ENCODE data around the gene MAP3K6.
"Not testable (repeated sequence)": the region's sequence is repeated elsewhere in the genome, so short reads cannot be mapped to it uniquely, and the experiment has no call there.

MAP3K6 gene, protein sequence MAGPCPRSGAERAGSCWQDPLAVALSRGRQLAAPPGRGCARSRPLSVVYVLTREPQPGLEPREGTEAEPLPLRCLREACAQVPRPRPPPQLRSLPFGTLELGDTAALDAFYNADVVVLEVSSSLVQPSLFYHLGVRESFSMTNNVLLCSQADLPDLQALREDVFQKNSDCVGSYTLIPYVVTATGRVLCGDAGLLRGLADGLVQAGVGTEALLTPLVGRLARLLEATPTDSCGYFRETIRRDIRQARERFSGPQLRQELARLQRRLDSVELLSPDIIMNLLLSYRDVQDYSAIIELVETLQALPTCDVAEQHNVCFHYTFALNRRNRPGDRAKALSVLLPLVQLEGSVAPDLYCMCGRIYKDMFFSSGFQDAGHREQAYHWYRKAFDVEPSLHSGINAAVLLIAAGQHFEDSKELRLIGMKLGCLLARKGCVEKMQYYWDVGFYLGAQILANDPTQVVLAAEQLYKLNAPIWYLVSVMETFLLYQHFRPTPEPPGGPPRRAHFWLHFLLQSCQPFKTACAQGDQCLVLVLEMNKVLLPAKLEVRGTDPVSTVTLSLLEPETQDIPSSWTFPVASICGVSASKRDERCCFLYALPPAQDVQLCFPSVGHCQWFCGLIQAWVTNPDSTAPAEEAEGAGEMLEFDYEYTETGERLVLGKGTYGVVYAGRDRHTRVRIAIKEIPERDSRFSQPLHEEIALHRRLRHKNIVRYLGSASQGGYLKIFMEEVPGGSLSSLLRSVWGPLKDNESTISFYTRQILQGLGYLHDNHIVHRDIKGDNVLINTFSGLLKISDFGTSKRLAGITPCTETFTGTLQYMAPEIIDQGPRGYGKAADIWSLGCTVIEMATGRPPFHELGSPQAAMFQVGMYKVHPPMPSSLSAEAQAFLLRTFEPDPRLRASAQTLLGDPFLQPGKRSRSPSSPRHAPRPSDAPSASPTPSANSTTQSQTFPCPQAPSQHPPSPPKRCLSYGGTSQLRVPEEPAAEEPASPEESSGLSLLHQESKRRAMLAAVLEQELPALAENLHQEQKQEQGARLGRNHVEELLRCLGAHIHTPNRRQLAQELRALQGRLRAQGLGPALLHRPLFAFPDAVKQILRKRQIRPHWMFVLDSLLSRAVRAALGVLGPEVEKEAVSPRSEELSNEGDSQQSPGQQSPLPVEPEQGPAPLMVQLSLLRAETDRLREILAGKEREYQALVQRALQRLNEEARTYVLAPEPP (N-terminal part only)

GRCh38 chr1:27366411-27367159 is at the start of gene MAP3K6:
TSS of gene MAP3K6 (minus strand) at chr1:27366961. CDS start at chr1:27366597, 364 bp downstream.
- in situ Hi-C loops (cut with MboI; ENCODE audit: low sequenced_read_pairs): no loop called here

- in situ Hi-C loops (cut with MboI; ENCODE audit: low sequenced_read_pairs): no loop called here
These were observed 47.3 kb upstream of the MAP3K6 start for GRCh38 chr1:27414091-27414490.

- in situ Hi-C loops (cut with MboI; ENCODE audit: low sequenced_read_pairs): no loop called here
These were observed 46.2 kb upstream of the MAP3K6 start for GRCh38 chr1:27413004-27413403.

DNA sequence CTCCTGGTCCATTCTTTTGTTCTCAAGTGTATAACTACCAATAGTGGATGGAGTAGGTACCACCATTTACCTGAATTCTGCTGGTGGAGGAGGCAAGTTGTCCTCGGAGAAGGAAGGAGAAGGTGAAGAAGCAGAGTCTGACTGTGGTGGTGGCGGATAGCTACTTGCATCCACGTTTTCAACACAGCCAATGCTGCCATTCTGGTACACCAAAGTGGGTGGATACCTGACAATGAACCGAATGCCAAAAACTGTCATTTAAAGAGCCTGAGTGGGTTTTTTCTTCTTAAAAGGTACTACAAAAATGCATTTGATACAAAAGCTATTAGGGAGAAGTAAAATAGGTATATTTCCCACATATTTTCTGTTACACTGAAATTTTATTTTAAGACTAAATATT is 45.7 kb upstream of the MAP3K6 start:
- in situ Hi-C loops (cut with MboI; ENCODE audit: low sequenced_read_pairs): no loop called here

- in situ Hi-C loops (cut with MboI; ENCODE audit: low sequenced_read_pairs): no loop called here
These were observed 43.9 kb upstream of the MAP3K6 start for GRCh38 chr1:27410709-27411108.

DNA sequence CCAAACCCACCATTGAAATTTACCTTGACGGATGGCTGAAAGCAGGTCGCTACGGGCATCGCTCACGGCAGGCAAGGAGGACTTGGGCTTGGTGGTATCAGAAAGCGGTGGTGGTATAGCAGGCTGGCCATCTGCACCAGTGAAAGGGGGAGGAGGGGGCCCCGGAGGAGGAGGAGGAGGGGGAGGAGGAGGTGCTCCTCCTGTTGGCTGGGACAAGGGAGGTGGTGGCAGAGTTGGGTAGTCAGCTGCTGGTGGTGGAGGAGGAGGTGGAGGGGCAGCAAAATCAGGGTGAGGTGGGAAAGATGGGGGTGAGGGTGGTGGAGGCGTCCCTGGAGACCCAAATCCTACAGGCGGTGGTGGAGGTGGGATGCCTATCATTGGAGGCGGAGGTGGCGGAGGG is 42.9 kb upstream of the MAP3K6 start:
- in situ Hi-C loops (cut with MboI; ENCODE audit: low sequenced_read_pairs): no loop called here

DNA sequence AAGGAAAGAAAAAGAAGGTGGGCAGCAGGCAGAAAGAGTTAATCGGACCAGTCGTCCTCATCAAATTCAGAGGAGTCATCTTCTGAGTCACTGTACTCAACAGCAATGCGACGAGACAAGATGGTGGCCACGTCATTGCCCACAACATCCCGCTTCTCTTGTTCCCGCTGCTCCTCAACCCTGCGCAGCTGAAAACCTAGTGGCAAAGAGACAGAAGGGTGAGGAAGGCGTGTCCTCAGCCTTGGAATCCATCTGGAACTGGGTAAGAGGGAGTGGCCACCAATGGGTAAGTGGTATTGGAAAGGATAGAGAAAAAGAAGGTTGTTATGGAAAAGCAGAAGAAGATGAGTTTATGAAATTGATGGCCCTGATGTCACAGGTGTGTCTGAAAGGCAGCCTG is 41.4 kb upstream of the MAP3K6 start:
- in situ Hi-C loops (cut with MboI; ENCODE audit: low sequenced_read_pairs): no loop called here

GRCh38 chr1:27406791-27407190 is 40.0 kb upstream of the MAP3K6 start:
- in situ Hi-C loops (cut with MboI; ENCODE audit: low sequenced_read_pairs): not testable (repeated sequence)

- in situ Hi-C loops (cut with MboI; ENCODE audit: low sequenced_read_pairs): no loop called here
These were observed 39.6 kb upstream of the MAP3K6 start for GRCh38 chr1:27406362-27406680.

DNA sequence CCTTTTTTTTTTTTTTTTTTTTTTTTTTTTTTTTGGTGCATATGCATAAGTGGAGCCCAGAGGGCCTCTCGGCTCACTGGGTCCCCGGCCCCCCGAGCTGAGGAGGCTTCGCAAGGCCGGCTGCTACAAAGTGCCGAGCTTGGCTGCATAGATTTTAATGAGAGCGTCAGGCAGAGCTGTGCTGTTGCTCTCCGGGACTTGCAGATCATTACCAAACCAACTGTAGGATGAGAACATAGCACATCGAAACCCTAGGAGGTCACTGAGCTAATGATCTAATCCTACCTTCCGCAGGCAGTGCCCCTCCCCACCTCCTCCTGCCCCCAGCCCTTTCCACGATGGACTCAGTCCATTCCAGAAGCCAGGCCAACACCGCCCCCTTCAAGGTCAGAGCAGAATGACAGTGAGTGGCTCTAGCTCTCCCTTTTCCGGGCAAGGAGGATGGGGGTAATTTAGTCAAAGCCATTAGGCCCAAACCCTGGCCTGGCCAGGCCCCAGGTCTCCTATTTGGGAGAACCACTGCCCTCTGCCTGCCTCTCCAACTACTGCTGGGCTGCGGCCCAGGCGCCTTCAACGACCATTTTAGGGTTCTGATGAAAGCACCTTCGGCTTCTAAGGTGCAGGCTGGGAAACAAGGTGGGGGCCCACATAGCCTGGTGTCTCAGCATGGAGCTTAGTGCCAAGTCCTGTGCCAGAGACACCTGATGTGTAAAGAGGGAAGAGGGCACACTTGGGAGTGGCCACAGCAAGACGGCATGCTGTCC is 39.0 kb upstream of the MAP3K6 start:
- in situ Hi-C loops (cut with MboI; ENCODE audit: low sequenced_read_pairs): not testable (repeated sequence)

- in situ Hi-C loops (cut with MboI; ENCODE audit: low sequenced_read_pairs): no loop called here
These were observed 38.3 kb upstream of the MAP3K6 start for GRCh38 chr1:27405074-27405473.

GRCh38 chr1:27403931-27404330 is 37.2 kb upstream of the MAP3K6 start:
- in situ Hi-C loops (cut with MboI; ENCODE audit: low sequenced_read_pairs): no loop called here

DNA sequence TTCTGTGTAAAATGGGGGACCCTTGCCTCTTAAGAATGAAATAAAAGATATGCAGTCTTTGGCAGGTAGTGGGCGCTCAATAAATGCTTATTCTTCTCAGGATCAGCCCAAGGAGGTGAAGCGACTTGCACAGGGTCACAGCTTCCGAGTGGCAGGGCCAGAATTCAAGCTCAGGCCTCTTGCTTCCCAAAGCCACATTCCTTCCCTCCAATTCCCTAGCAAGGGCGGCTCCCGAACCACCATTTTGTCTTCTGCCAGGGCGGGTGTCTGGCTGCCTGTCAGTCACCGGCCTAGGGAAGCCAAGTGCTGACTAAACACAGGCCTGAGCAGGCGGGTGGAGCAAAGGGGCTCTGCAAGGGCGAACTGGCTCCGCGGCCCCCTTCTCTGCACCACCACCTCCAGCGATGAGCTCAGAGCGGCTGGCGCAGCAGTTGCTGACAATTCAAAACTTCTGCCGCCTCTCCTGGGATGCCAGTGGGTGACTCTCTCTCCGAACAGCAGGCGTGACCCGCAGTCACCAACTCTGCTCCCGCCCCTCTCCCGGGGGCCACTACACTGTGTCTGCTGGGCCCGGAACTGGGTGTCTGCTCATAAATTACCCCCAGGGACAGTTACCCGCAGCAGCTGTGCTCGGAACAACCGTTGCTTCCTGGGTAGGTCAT is 36.4 kb upstream of the MAP3K6 start:
- in situ Hi-C loops (cut with MboI; ENCODE audit: low sequenced_read_pairs): no loop called here

GRCh38 chr1:27402349-27402754 is 35.6 kb upstream of the MAP3K6 start:
- in situ Hi-C loops (cut with MboI; ENCODE audit: low sequenced_read_pairs): no loop called here

- in situ Hi-C loops (cut with MboI; ENCODE audit: low sequenced_read_pairs): no loop called here
These were observed 34.2 kb upstream of the MAP3K6 start for GRCh38 chr1:27400963-27401341.

- in situ Hi-C loops (cut with MboI; ENCODE audit: low sequenced_read_pairs): no loop called here
These were observed 33.6 kb upstream of the MAP3K6 start for GRCh38 chr1:27400082-27400962.

GRCh38 chr1:27399251-27400025 is 32.7 kb upstream of the MAP3K6 start:
- in situ Hi-C loops (cut with MboI; ENCODE audit: low sequenced_read_pairs): loop anchor here (5.0 to 10.0 kb wide), 2 partner anchors 265 to 352 kb away; no protein-coding TSS in a partner anchor
